Effector memory CD4-positive, alpha-beta T cell (primary cell): Measurements from ENCODE around the gene DNAH5.

ENCODE experiments used
- DNase-seq, 3 donors: peaks; one replicate each; pipeline ENCODE4 v3.0.0-alpha.2; 2020
- H3K27ac ChIP-seq: 2 replicates; pipeline ENCODE4 v1.7.0; 2013; ENCODE audit warnings: mild to moderate bottlenecking, low read length, moderate library complexity; ENCODE audit not compliant: insufficient read depth, poor library complexity, severe bottlenecking
- H3K27me3 ChIP-seq: replicated peaks from 2 replicates; pipeline ENCODE4 v1.7.0; 2013; ENCODE audit warnings: mild to moderate bottlenecking, low read length; ENCODE audit not compliant: insufficient read depth, control insufficient read depth, poor library complexity, severe bottlenecking
- H3K36me3 ChIP-seq: 2 replicates; pipeline ENCODE4 v1.7.0; 2013; ENCODE audit warnings: mild to moderate bottlenecking, low read length, moderate library complexity; ENCODE audit not compliant: control insufficient read depth, insufficient read depth
- H3K4me1 ChIP-seq: 2 replicates; pipeline ENCODE4 v1.7.0; 2013; ENCODE audit warnings: low read length, mild to moderate bottlenecking; ENCODE audit not compliant: control insufficient read depth, insufficient read depth, poor library complexity, severe bottlenecking
- H3K4me3 ChIP-seq: 2 replicates; pipeline ENCODE4 v1.7.0; 2013; ENCODE audit warnings: low read length, low read depth, mild to moderate bottlenecking; ENCODE audit not compliant: insufficient read depth, poor library complexity, severe bottlenecking
- H3K9me3 ChIP-seq: 2 replicates; pipeline ENCODE4 v1.7.0; 2013; ENCODE audit warnings: mild to moderate bottlenecking, low read length, moderate library complexity; ENCODE audit not compliant: control insufficient read depth

Gene DNAH5

DNA sequence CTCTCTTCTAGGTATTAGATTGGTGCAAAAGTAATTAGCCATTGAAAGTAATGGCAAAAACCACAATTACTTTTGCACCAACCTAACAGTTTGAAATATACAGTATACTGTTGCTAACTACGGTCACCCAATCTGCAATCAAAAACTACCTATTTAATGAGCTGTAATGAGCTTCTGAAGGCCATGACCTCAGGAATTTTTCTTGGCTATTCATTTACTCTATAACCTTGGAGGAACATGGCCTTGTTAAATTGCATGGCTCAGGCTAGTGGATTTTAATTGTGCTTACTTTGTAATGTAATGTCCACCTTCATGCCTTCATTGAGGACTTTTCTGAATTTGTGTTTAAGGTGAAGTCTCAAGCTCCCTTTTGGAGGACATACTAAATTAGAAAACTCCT lies 24.7 kb downstream of the DNAH5 start:
- Histone ChIP-seq H3K27ac (no peak overlapping the region), H3K9me3 (no peaks in the 10 kb centered on the region), H3K4me1 (no peaks in the 10 kb centered on the region), H3K27me3 (no peaks in the 10 kb centered on the region), H3K4me3 (no peak overlapping the region), H3K36me3 (no peaks in the 10 kb centered on the region)
- no peak for DNase-seq

DNA sequence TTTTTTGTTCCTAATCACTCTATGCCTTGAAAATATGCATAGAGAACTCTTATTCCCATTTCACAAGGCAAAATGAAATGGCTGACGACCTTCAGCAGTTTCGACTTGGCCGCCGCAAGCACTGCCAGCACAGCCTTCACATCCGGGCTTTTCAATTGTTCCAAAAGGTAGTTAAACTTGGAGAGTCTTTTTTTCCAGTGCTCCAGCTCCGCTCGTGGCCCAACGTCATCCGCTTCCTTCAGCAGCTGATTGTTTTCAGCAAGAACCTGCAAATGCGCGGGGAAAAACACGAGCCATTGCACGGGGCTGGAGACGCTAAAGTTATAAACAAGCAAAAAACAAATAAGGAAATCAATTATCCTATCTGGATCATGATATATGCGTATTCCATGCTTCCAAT lies 25.4 kb downstream of the DNAH5 start:
- H3K27ac ChIP-seq = no peak overlapping the region
- H3K4me3 ChIP-seq = no peak overlapping the region
- H3K4me1 ChIP-seq = no peaks in the 10 kb centered on the region
- DNase-seq = no peak
- no peaks in the 10 kb centered on the region for H3K9me3 ChIP-seq
- H3K36me3 ChIP-seq = no peaks in the 10 kb centered on the region
- H3K27me3 ChIP-seq = no peaks in the 10 kb centered on the region

GRCh38 chr5:13917061-13917460 lies 27.4 kb downstream of the DNAH5 start:
- no peaks in the 10 kb centered on the region for H3K4me1 ChIP-seq
- H3K27me3 ChIP-seq = no peaks in the 10 kb centered on the region
- H3K4me3 ChIP-seq = no peak overlapping the region
- no peaks in the 10 kb centered on the region for H3K9me3 ChIP-seq
- H3K27ac ChIP-seq = no peak overlapping the region
- H3K36me3 ChIP-seq = no peaks in the 10 kb centered on the region
- DNase-seq = no peak

GRCh38 chr5:13913962-13914361 lies 30.5 kb downstream of the DNAH5 start:
- no peak overlapping the region for H3K27ac ChIP-seq
- H3K27me3 ChIP-seq = no peaks in the 10 kb centered on the region
- no peaks in the 10 kb centered on the region for H3K4me1 ChIP-seq
- no peaks in the 10 kb centered on the region for H3K36me3 ChIP-seq
- no peak for DNase-seq
- H3K4me3 ChIP-seq = no peak overlapping the region
- no peaks in the 10 kb centered on the region for H3K9me3 ChIP-seq

DNA sequence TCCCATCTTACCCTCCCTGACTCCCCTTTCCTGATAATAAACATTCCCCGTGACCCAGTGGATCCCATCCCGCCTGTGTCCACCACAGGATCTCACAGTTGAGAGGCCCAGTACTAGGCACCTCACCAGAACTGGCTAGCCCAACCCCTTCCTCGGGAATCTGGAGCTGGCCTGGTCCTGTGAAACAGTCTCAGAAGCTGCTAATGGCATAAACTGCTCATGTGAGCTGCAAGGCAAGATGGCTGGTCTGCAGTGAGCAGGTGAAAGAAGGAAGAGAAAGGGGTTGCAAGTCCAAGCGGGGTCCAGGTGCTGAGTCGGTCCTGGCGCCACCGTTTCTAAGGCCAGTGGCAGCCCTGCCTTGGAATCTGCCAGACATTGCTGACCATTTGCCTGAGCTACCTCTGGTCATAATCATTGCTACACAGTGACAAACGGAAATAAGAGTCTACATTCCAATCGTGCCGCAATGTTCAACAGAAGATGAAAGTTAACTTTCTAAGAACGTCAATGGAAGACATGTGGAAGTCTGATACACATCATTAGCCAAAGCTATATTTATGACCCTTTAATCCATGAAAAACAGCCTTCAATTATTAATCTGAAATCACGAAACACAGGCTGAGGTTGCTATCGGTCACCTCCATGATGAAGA lies 33.7 kb downstream of the DNAH5 start:
- no peaks in the 10 kb centered on the region for H3K36me3 ChIP-seq
- no peak for DNase-seq
- H3K9me3 ChIP-seq = no peaks in the 10 kb centered on the region
- no peak overlapping the region for H3K4me3 ChIP-seq
- no peak overlapping the region for H3K27ac ChIP-seq
- H3K4me1 ChIP-seq = no peaks in the 10 kb centered on the region
- no peaks in the 10 kb centered on the region for H3K27me3 ChIP-seq

DNA sequence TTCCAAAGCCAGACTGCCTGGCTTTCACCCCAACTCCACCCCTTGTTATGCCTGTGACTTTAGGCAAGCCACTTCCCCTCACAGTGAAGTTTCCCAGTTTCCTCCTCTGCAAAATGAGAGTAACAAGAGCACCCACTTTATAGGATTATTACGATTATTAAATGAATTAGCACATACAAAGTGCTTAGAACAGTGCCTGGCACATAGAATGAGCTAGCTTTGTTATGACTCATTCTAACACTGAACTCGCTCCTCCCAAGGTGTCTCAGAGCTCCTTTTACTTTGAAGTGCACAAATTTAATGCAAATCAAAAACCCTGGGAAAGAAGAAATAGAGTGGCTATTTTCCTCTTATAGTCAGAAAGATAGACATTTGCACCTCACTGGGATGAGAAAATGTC lies 34.3 kb downstream of the DNAH5 start:
- no peaks in the 10 kb centered on the region for H3K36me3 ChIP-seq
- H3K4me1 ChIP-seq = no peaks in the 10 kb centered on the region
- H3K4me3 ChIP-seq = no peak overlapping the region
- DNase-seq = no peak
- H3K27ac ChIP-seq = no peak overlapping the region
- H3K27me3 ChIP-seq = no peaks in the 10 kb centered on the region
- H3K9me3 ChIP-seq = no peaks in the 10 kb centered on the region

DNA sequence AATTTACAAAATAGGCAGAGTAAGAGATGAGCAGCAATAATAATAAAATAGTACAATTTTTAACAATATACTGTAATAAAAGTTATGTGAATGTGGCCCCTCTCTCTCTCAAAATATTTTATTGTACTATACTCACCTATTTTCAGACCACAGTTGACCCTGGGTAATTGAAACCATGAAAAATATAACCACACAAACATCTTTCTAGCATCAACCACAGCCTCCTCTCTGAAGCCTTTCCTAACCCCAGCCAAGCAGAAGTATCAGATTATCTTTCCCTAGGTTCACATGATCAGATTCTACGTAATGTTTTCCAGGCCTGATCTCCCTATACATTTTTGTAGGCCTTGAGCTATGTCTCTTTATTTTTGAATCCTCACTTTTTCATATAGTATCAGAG lies 35.2 kb downstream of the DNAH5 start:
- no peaks in the 10 kb centered on the region for H3K27me3 ChIP-seq
- no peaks in the 10 kb centered on the region for H3K4me1 ChIP-seq
- H3K36me3 ChIP-seq = no peaks in the 10 kb centered on the region
- no peaks in the 10 kb centered on the region for H3K9me3 ChIP-seq
- DNase-seq = no peak
- no peak overlapping the region for H3K4me3 ChIP-seq
- H3K27ac ChIP-seq = no peak overlapping the region

DNA sequence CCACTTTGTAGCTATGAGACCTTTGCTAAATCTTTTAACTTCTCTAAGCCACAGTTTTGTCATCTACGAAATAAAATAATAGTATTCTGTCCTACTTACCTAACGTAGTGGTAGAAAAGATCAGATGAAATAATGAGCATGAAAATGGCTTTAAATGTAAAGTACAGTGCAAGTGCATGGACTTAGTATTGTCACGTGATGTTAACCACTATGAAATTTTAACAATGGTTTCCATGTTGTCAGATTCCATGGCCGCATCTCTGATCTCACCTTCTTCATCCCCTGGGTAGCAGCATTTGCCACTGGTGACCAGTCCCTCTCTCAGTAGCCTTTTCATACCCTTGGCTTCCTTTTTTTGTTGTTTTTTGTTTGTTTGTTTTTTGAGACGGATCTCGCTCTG lies 45.9 kb downstream of the DNAH5 start:
- H3K9me3 ChIP-seq = no peaks in the 10 kb centered on the region
- no peak for DNase-seq

GRCh38 chr5:13878357-13878756 lies 66.1 kb downstream of the DNAH5 start:
- no peak for DNase-seq

More for the DNA sequence above, 45.9 kb downstream of the DNAH5 start:
- Histone ChIP-seq H3K4me3 (no peak overlapping the region), H3K27me3 (no peaks in the 10 kb centered on the region), H3K4me1 (no peaks in the 10 kb centered on the region), H3K27ac (no peak overlapping the region), H3K36me3 (no peaks in the 10 kb centered on the region)

DNA sequence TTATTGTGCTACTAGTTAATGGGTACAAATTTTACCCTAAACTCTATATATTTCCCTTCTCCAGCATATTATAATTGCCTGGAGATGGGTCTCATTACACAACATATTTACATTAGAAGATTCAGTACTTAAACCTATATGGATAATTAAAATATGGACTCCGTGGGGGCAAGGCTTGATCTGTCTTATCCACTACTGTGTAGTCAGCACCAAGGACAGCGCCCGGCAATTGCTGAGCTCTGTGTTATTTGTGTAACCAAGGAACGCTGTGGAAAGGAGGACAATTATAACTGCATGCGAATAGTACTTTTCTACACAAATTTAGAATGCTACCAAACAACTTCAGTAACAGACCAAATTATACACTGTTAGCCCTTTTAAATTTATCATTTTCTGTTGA lies 77.7 kb downstream of the DNAH5 start:
- no peak for DNase-seq
- no peaks in the 10 kb centered on the region for H3K4me1 ChIP-seq
- no peak overlapping the region for H3K4me3 ChIP-seq

More at GRCh38 chr5:13878357-13878756, 66.1 kb downstream of the DNAH5 start:
- H3K27me3 ChIP-seq = no peaks in the 10 kb centered on the region
- H3K4me3 ChIP-seq = no peak overlapping the region
- H3K9me3 ChIP-seq = peaks cover 3% of the 10 kb centered on the region
- H3K36me3 ChIP-seq = no peaks in the 10 kb centered on the region
- H3K27ac ChIP-seq = no peak overlapping the region
- no peaks in the 10 kb centered on the region for H3K4me1 ChIP-seq

More for the DNA sequence above, 77.7 kb downstream of the DNAH5 start:
- Histone ChIP-seq H3K27me3 (no peaks in the 10 kb centered on the region), H3K27ac (no peak overlapping the region), H3K36me3 (no peaks in the 10 kb centered on the region), H3K9me3 (no peaks in the 10 kb centered on the region)
